ENCODE measurements around the gene DEAF1. TPM values are rescaled to one million over a fixed set of nuclear protein-coding genes. Genes with fewer than 3 reads are reported as not detected.

DEAF1 gene
- total and polyA plus RNA-seq, 9 of the 15 experiments (the other 6 are each of a cell fraction or from before 2014, with no cell fraction given), result 2.0 to 69.1 (median 26.8) TPM

DNA sequence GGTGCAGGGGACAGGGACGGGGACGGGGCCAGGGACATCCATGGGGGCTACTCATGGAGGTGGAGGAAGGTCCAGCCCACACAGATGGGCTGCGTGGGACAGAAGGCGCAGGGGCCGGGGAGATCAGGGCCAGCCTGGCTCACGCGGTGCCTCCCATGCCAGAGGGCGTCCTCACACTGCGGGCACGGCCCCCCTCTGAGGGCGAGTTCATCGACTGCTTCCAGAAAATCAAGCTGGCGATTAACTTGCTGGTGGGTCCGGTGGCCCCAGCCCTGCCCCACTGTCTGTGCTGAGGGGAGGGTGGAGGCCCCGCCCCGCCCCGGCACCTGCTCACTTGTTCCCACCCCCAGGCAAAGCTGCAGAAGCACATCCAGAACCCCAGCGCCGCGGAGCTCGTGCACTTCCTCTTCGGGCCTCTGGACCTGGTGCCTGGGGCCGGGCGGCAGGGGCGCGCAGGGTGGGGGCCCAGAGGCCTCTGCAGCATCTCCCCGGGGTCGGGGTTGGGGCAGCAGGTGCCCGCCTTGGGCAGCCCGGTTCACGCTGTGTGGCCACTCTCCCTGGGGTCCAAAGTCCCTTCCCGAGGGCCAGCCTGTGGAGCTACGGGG is 26.8 kb upstream of the DEAF1 start (continued):
- TF ChIP-seq, protein P1, sequence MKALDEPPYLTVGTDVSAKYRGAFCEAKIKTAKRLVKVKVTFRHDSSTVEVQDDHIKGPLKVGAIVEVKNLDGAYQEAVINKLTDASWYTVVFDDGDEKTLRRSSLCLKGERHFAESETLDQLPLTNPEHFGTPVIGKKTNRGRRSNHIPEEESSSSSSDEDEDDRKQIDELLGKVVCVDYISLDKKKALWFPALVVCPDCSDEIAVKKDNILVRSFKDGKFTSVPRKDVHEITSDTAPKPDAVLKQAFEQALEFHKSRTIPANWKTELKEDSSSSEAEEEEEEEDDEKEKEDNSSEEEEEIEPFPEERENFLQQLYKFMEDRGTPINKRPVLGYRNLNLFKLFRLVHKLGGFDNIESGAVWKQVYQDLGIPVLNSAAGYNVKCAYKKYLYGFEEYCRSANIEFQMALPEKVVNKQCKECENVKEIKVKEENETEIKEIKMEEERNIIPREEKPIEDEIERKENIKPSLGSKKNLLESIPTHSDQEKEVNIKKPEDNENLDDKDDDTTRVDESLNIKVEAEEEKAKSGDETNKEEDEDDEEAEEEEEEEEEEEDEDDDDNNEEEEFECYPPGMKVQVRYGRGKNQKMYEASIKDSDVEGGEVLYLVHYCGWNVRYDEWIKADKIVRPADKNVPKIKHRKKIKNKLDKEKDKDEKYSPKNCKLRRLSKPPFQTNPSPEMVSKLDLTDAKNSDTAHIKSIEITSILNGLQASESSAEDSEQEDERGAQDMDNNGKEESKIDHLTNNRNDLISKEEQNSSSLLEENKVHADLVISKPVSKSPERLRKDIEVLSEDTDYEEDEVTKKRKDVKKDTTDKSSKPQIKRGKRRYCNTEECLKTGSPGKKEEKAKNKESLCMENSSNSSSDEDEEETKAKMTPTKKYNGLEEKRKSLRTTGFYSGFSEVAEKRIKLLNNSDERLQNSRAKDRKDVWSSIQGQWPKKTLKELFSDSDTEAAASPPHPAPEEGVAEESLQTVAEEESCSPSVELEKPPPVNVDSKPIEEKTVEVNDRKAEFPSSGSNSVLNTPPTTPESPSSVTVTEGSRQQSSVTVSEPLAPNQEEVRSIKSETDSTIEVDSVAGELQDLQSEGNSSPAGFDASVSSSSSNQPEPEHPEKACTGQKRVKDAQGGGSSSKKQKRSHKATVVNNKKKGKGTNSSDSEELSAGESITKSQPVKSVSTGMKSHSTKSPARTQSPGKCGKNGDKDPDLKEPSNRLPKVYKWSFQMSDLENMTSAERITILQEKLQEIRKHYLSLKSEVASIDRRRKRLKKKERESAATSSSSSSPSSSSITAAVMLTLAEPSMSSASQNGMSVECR (CRISPR knock-in tag; IDR thresholded peaks at IDR 0.05), result no peak
- TF ChIP-seq KLF16 (IDR thresholded peaks at IDR 0.05) (no peak), NCOA4 (IDR thresholded peaks at IDR 0.05; ENCODE audit: partially characterized antibody) (no peak), TEAD1 (CRISPR knock-in tag; IDR thresholded peaks at IDR 0.05) (no peak), U2AF2 (optimal IDR thresholded peaks at IDR 0.05; ENCODE audit: low read depth, low read length) (no peak), ZFX (CRISPR knock-in tag; IDR thresholded peaks at IDR 0.05) (0 out of 2 replicates have a peak, but pooled peaks have one; percentile 24)
